SK-N-SH treated with all-trans-retinoic acid at 6 μM for 48 hours (cell line): ENCODE data around the gene MTOR.

ENCODE experiments used
- BACH2 ChIP-seq: fragments of 250-450 bp; sonication (Bioruptor Pico); IDR thresholded peaks from 2 replicates; pipeline ENCODE4 v1.9.0; 2021; ENCODE audit warnings: mild to moderate bottlenecking, borderline replicate concordance
- CSDC2 ChIP-seq: fragments of 250-450 bp; sonication (Bioruptor Pico); IDR thresholded peaks from 2 replicates; pipeline ENCODE4 v1.5.0; 2020; ENCODE audit warnings: mild to moderate bottlenecking, moderate library complexity
- OSR1 ChIP-seq: fragments of 250-450 bp; sonication (Bioruptor Pico); IDR thresholded peaks from 2 replicates; pipeline ENCODE4 v1.8.0; 2022; ENCODE audit warnings: moderate library complexity, mild to moderate bottlenecking, inconsistent platforms
- POU6F1 ChIP-seq: fragments of 250-450 bp; sonication (Bioruptor Pico); IDR thresholded peaks from 2 replicates; pipeline ENCODE4 v1.8.0; 2021; ENCODE audit warnings: low read depth, mild to moderate bottlenecking, moderate library complexity, borderline replicate concordance
- RARB ChIP-seq: fragments of 250-450 bp; sonication (Bioruptor Pico); IDR thresholded peaks from 2 replicates; pipeline ENCODE4 v1.8.0; 2021; ENCODE audit warnings: mild to moderate bottlenecking, moderate library complexity
- TCF4 ChIP-seq: fragments of 250-450 bp; sonication (Bioruptor Pico); IDR thresholded peaks from 2 replicates; pipeline ENCODE4 v1.8.0; 2021; ENCODE audit warnings: mild to moderate bottlenecking, moderate library complexity, borderline replicate concordance
- TOX ChIP-seq: fragments of 250-450 bp; sonication (Bioruptor Pico); IDR thresholded peaks from 2 replicates; pipeline ENCODE4 v1.8.0; 2021; ENCODE audit warnings: mild to moderate bottlenecking, moderate library complexity, borderline replicate concordance
- TSHZ2 ChIP-seq: fragments of 250-450 bp; sonication (Bioruptor Pico); IDR thresholded peaks from 2 replicates; pipeline ENCODE4 v1.5.0; 2020; ENCODE audit warnings: mild to moderate bottlenecking, moderate library complexity
- ZFP3 ChIP-seq: fragments of 250-450 bp; sonication (Bioruptor Pico); IDR thresholded peaks from 2 replicates; pipeline ENCODE4 v1.5.0; 2020; ENCODE audit warnings: mild to moderate bottlenecking, moderate library complexity

- TF ChIP-seq OSR1 (CRISPR knock-in tag), result no peak
- TF ChIP-seq TSHZ2 (CRISPR knock-in tag), result no peak
- TF ChIP-seq TCF4 (CRISPR knock-in tag), result no peak
- TF ChIP-seq POU6F1 (CRISPR knock-in tag), result no peak
- TF ChIP-seq RARB (CRISPR knock-in tag), result no peak
- no peak for TF ChIP-seq ZFP3 (CRISPR knock-in tag)
- no peak for TF ChIP-seq CSDC2 (CRISPR knock-in tag)
- no peak for TF ChIP-seq TOX
- TF ChIP-seq BACH2 (CRISPR knock-in tag), result no peak
Measured at GRCh38 chr1:11072216-11072917, 190.0 kb downstream of the MTOR start.
